ENCODE data around the gene DSG2.

The DSG2 gene

DNA sequence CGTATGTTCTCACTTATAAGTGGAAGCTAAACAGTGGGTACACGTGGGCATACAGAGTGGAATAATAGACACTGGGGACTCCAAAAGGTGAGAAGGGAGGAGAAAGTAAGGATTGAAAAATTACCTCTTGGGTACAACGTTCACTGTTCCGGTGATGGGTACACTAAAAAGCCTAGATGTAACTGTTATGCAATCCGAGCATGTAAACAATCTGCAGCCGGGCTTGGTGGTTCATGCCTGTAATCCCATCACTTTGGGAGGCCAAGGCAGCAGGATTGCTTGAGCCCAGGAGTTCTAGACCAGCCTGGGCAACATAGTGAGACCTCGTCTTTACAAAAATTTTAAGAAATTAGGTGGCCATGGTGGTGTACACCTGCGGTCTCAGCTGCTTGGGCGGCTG, 60.6 kb downstream of the DSG2 start:
- DNase-seq = no peak

DNA sequence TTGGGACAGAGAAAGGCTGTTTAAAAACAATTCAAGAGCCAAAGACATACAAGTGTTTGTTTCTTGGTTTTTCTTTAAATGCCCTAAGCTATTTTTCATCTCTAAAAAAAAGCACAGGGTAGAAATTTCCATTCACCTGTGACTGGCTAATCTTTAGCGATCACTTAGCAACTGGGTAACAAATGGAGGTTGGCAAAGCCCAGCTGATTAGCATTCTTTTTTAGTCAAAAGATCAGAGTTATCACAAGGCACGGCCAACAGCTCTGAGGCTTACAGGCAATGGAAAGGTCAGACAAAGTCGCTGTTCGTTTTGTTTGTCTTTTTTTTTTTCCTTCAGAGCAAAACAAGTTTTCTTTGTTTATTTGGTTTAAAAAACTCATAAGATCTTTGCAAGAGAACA, 64.7 kb downstream of the DSG2 start:
- DNase-seq = no peak

DNA sequence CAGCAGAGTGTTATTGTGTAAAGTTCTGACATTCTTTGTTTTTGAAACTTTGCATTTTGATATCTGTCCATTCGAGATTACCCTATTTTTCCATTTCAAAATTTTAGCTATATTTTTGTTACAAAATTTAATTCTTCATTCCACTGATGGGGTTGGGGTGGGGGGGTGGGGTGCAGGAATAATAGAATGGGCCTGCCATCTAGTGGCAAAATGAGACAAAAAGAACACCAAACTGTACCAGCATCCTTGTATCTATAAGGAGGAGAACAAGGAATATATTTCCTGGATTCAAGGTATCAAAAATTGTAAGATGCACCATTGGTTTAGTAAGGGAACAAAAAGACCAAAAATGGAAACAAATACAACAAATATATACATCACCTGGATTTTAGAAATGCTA, 65.8 kb downstream of the DSG2 start:
- DNase-seq = no peak

DNA sequence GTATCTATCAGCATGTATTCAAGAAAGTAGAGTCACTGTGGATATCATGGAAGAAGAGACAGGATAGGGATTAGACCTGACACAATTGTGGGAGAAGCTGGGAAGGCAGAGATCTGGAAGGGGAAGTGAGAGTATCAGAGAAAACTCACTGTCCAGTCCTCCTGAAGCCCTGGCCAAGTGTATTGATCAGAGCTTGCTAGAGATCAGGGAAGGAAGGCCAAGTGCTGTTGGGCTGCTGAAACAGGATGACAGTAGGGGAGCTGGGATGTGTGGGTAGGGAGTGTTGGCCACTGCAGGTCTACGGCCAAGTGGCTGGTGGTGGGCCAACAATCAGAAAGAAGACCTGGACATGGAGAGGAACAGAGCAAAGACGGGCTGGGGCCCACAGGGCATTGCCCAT, 67.4 kb downstream of the DSG2 start:
- DNase-seq = no peak

DNA sequence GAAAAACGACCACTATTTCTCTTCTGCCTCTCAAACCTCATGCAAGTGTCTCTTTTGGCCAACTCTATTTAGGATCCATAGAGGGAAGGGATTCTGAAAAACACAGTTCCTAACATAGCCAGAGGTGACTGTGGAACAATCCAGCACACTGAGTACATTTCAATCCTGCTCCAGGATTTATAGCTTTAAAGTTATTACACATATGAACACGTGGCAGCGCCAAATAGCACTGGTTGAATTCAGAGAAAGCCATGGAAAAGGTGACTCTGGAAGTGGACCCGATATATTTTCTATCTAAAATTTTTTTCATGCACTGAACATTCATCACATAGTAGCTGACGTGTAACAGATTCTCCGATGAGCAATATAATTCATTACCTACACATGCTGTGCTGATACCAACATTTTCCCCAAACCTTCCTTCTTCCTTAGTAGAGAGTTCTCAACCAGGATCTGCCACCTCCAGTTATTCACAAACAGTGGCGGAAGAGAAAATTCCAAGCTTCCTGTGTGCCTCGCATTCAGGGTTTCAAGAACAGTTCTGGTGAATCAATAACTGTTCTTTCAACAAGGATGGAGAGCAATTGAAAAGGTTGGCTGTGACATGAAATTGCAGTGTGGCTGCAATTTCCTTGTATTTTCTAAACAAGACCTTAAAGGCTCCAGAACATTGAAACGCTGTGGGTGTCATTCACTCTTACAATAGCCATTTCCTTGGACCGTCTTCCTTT, 68.0 kb downstream of the DSG2 start:
- no peak for DNase-seq

DNA sequence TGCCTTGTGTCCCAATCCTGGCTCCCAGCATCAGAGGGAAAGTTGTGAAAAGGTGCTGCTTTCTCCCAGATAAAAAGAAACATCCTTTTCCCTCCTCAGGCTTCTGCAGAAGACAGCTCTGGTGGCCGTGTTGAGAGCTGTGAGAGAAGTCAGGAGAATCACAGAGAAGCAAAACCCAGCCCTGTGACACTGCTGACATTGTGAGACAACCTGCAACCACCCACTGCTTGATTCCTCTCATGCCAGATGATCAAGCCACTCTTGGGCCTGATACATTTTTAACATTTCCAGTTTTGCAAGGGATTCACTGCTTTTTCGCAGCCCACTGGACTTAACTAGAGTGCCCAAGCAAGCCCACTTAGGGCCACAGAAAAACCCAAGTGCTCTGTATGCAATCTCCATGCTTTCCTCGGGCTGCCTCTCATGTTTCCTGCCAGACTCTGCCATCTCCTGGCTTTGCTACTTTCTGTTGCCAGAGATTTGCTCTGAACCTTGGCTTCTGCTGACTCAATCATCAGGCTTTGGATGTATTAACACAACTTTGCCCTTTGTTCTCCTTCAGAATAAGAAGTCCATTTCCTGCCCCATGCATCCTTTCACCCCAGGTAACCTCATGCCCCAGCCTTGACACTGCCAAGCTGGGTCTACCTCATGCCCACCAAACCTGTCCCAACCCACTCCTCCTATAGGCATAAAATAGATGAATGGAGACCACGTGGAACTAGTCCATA, 68.8 kb downstream of the DSG2 start:
- no peak for DNase-seq

DNA sequence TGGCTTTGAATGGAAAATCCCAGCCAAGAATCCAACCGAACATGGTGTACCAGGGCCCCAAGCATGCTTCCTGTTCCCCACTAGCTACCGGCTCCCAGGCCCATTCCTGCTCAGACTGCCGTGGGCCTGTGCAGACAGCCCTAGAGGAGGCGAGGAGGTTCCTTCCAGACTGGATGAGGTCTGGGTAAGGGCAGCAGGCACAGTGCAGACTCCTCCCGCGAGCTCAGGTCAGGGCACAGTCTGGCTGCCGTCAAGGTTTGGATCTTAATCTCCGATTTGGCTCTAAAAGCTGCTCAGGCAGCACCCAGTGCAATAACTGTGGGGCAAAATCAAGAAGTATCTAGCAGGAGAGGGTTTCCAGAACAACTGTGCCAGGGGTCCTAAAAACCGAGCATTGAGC, 74.4 kb downstream of the DSG2 start:
- DNase-seq = no peak

- no peak for DNase-seq
These were observed 75.1 kb downstream of the DSG2 start for GRCh38 chr18:31573051-31573450.

- no peak for DNase-seq
These were observed 76.4 kb downstream of the DSG2 start for GRCh38 chr18:31574359-31574758.

DNA sequence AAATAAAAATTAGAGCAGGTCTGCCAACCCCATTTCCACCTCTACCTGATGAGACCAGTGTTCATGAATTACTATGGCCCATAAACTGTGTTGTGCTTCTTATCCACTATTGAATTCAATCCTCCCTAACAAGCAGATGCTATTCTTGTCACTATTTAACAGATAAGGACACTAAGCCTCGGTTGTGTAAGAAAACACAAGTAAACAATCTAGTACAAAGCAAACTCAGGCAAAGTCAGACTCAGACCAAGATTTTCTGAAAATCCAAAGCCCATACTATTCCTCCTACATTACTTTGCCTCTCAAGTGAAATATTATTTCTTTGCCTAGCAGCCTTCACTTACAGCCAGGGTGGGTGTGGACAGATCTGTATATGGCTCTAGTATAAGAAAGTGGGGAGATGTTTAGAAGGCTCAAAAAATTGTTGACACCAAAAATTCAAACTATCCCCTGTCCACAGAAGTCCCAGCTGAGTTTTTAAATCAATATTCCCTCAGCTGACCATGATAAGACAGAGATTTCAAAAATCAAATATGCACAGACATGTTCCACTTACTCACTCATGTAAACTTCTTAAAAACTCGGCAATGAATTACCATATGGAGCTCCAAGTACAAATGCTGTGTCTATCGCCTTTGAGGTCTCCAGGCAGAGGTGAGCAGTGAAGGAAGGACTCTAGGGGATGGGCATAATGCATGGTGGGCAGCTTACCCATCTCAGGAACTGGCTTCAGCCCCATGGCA, 77.7 kb downstream of the DSG2 start:
- DNase-seq = no peak

- DNase-seq = no peak
These were observed 78.7 kb downstream of the DSG2 start for GRCh38 chr18:31576670-31577069.

GRCh38 chr18:31577195-31577594, 79.2 kb downstream of the DSG2 start:
- no peak for DNase-seq

DNA sequence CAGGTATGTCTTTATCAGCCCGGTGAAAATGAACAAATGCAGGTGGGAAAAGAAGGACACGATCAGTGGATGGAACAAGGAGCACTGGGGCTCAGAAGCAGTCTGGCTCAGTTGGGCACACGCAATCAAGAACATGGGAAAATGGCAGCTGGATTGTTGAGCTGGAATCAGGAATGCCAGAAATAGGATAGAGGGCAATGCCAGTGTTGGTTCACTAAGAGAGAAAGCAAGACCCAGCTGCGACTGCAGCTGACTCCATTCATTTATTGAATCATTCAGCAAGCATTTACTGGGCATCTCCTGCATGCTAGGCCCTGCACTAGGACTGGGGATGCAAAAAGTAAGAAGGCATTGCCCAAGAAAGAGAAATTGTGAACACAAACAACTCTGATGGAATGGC, 80.1 kb downstream of the DSG2 start:
- DNase-seq = no peak

DNA sequence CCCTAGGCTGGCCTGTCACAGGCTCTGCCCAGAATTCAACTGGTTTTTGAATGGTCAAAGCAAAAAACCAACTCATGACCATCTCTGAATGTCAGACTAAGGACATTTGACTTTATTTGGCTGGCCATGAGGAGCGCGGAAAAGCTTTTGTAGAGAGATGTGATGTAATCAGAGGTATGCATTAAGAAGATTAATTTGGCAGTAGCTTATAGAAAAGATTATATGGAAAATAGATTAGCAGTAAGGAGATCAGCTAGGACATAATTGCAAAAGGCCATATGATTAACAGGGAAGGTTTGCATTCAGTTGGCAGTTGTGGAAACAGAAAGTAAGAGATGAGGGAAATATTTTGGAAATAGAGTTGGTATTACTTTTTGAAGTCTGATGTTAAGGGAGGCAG, 81.4 kb downstream of the DSG2 start:
- no peak for DNase-seq

DNA sequence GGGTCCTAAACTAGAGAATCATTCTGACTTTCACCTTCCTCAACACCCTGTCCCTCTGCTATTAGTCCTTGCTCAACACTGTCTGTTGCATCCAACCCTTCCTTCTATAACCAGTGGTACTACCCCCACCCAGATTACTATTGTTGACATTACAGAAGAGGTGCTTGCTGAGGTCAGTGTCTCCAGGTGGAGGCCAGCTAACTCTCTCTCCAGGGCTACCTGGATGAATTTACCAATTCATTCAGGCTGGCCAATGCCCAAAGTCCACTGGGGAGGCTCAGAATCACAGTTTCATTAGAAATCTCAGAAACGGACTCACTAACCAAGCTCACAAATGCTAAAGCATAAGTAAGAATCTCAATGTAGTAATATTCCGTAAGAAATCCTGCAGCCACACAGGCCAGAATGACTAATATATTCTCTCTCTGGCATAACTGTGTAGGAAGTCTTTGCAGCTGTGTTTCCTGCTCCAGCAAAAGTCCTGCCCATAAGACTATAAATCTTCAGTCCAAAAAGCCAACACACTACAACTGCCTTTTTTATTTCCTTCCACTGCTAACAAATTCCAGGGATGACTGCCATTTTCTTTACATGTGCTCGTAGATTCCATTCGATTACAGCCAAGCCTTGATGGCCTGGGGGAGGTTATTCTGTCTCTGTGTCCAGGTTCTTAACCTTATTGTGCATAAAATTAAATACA, 83.7 kb downstream of the DSG2 start:
- no peak for DNase-seq

- DNase-seq = no peak
These were observed 85.3 kb downstream of the DSG2 start for GRCh38 chr18:31583185-31583854.

GRCh38 chr18:31585991-31586390, 88.0 kb downstream of the DSG2 start:
- DNase-seq = no peak

- no peak for DNase-seq
These were observed 88.6 kb downstream of the DSG2 start for GRCh38 chr18:31586616-31587015.

GRCh38 chr18:31587529-31587928, 89.6 kb downstream of the DSG2 start:
- DNase-seq = no peak

GRCh38 chr18:31590570-31590969, 92.6 kb downstream of the DSG2 start:
- no peak for DNase-seq

GRCh38 chr18:31591113-31591512, 93.1 kb downstream of the DSG2 start:
- DNase-seq = no peak

- no peak for DNase-seq
These were observed 93.7 kb downstream of the DSG2 start, which contains the start of gene TTR for GRCh38 chr18:31591628-31592027. Gene TTR, plus strand, starts transcription at chr18:31591877. Its CDS starts 26 bp downstream, at chr18:31591903.

Measured in activated CD8-positive, alpha-beta memory T cell treated with anti-CD3 and anti-CD28 coated beads, Interleukin-2, amount 50 U/mL, for 4 hours (primary cell).